HG03571 (cell line): ENCODE results near the gene GMCL1.

Experiments
- ATAC-seq: cut with Tn5 transposase; IDR thresholded peaks from one replicate; pipeline ENCODE4 v1.9.1; 2021; ENCODE audit not compliant: unreplicated experiment

Gene GMCL1, protein sequence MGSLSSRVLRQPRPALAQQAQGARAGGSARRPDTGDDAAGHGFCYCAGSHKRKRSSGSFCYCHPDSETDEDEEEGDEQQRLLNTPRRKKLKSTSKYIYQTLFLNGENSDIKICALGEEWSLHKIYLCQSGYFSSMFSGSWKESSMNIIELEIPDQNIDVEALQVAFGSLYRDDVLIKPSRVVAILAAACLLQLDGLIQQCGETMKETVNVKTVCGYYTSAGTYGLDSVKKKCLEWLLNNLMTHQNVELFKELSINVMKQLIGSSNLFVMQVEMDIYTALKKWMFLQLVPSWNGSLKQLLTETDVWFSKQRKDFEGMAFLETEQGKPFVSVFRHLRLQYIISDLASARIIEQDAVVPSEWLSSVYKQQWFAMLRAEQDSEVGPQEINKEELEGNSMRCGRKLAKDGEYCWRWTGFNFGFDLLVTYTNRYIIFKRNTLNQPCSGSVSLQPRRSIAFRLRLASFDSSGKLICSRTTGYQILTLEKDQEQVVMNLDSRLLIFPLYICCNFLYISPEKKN

DNA sequence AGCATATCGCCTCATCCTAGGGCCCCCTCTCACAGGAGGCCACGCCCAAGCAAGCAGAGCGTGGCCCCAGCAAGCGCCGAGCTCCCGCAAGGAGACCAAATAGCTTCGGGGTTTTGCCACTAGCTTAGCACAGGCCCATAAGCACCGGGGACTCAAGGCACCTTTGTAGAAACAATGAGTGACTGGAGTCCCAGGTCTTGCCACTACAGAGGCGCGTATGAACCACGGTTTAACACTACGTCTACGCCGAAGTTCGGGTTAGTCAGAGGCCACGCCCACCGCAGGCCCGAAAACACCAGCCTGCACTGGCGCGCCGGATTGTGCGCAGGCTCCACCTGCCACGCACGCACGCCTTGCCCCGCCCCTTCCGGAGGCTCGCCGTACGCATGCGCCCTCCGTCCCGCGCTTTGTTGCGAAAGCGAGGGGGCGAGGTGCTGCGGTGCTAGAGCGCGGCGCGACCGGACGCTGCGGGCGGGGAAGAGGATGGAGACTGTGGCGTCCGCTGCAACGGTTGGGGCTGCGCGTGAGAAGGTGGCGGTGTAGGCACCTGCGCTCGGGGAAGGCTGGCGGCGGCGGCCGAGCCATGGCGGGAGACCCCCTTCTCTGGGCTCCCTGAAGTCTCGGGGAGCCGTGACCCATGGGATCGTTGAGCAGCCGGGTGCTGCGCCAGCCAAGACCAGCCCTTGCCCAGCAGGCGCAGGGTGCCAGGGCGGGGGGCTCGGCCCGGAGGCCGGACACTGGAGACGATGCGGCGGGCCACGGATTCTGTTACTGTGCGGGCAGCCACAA, at the start of gene GMCL1:
Gene GMCL1 (plus strand): TSS at position 405 of the 789 bp plus-strand sequence. CDS start 233 bp downstream, at position 638.
- ATAC-seq = peak; percentile 86

DNA sequence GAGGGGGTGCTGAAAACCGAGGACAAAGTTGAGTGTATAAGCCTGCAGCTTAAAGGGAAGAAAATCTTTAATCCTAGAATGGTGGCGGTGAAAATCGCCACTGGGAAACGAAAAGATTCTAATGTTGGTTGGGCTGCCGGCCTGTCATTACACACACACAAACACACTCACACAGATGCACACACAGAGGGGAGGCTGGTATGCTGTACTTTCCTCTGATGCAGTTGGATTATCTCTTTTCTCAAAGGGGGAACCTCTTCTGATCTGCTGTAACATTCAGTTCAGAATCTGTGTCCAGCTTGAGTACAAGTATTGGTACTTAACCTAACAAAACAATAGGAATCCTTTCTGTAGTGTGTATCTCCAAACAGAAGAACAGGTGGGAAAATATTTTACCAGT, 48.5 kb upstream of the GMCL1 start:
- ATAC-seq = no peak

DNA sequence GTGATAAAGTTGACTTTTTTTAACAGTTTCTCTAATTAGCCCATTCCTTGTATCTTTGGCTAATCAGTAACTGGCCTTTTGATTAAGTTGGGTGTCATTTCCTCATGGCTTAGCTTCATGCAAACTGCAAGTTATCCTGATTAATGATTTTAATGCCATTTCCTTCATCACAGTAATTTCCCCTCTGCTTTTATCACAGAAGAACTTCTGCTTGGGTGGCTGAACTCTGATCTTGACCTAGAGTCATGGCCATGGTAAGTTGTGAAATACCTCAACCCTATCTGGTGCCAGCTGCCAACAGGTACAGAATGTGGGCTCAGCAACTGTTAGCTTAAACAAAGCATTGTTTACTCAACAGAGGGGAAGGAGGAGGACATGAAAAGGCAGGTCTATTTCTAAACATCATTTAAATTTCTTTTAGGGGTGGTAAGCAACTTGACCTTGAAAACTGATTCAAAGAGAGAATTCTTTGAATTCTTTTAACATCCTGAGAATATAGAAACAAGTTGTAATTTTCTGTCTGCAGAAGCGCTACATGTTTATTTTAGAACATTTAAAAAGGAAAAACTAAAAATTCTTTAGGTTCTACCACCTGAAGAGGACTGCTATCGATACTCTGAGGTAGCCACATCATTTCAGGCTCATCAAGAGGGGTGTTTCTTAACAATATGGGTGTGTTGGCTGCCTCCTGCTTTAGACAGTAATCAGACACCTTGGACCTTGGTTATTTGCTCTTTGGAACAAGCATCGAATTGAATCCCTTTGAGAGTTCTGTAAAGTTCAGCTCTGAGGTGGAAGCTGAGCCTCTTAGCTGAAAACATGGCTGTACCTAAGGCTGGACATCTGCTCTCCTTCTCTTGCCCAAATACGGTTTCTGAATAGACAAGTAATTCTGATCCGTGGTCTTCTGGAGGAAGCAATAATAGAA, 47.9 kb upstream of the GMCL1 start:
- peak; percentile 50 for ATAC-seq

DNA sequence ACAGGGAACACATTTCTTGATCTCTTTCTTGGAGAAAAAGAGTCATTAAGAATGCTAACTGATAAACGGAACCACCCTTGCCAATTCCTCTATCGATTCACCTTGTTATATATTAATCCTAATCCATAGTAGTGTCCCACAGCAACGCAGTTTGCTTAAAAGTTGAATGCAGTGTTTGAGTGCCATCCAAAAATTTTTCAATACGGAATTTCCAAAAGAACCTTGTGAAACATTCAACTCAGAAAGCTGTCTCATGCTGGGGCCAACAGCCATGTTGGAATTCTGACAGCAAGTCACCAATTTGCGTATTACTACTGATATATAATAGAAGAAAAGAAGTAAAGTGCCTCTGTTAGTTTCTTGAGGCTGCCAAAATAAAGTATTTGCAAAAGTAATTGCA, 45.2 kb upstream of the GMCL1 start:
- ATAC-seq = no peak

DNA sequence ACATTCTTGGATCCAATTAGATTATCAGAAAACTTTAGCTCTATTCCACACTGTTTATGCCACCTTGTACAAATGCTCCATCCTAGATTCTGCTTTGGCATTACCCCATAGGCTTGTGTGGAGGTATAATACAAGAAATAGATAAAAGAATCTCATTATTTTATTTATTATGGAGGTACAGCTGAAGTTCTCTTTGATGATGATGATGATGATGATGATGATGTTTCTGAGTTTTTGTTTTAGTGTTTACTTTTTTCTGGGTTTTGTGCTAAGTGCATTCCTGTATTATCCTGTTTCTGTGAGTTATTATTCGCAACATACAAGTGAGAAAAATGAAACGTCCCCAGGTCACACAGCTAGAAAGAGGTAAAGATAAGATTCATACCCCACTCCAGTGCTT, 44.1 kb upstream of the GMCL1 start:
- ATAC-seq = no peak

DNA sequence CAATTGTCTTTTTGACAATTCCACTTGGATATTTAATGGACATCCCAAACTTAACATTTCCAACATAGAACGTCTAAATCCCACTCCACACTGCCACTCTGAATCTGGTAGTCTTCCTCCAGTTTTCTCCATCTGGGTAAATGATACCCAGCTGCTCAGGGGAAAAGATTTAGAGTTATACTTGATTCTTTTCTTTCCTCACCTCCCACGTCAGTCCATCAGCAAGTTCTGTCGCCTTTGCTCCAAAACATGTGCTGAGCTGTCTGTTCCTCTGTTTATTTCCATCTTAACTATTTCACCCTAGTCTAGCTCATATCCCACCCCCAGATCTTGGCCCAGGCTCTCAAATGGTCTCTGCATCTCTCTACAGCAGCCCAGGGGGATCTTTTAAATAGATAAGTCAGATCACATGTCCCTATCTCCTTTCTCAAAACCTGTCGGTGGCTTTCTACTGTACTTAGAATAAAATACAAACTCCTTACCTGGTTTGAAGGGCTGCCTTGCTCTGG, 43.4 kb upstream of the GMCL1 start:
- ATAC-seq = no peak

DNA sequence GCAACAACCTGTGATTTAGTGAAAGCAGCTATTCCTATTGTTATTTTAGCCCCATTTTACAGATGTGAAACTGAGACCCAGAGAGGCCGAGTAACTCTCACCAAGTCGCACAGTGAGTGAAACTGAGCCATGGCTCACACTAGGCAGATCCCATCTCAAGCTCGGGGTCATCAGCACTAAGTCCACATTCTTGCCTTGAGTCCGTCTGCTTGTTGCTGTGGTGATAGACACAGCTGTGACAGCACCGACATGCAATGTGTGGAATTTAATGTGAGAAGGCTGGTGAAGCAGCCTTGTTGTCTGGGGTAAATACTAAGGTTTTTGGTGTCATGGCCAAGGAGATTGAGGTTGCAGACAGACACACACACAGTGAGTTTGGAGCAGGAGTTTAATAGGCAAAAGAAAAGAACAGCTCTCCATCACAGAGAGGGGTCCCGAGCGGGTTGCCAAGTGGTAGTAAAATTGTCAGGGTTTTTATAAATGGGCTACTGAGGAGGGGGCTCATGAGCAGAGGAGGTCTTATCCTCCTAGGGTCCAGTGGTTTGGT, 40.2 kb upstream of the GMCL1 start:
- ATAC-seq = no peak

DNA sequence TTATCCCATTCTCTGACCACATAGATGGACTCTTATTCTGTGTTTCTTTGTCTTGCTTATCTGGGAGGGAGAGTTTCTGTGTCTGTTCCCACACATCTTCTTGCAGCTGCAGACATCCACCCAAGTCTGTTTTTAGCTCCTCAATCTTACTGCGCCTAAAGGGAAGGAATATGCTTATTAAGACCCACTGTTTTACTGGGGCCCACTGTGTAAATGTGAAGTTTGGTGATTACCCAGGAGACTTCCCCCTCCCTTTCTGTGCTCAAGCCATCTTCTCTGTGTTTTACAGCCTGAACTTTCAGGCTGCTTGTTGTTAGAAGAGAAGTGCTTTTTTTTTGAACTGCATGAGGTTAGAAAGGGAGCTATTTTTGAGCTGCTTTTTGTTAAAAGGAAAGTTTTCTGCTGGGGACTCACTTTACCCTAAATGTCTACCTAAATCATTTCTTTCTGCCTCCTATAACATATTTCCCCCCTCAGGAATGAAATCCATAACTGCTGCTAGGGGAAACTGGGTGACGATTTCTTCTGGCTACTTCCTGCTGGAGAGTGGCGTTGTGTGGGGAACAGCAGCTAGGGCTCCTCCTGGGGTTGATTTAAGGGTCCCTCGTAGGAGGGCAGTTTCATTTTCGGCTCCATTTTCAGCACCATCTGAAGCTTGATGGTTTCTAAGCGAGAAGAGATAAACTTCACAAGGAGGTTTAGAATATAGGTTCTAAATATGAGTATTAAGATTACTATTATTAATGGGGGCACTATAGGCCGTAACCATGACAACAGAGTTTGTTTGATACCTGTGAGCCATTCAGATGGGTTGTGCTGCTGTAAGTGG, 39.5 kb upstream of the GMCL1 start:
- ATAC-seq = no peak

DNA sequence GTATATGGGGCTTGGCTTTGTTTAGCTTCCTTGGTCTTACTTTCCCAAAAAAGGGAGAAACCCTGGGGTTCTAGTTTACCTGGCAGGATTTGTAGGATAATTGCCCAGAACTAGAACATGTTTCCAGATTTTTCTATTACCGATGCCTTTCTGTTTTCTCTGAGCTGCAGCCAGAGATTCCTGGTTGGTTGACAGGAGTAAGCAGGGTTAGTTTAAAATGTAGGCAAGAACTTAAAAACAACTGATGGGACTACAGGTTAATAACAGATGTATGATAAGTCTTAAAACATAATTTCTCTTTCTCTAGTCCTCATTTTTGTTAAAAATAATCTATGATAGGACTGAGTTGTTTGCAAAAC, 38.9 kb upstream of the GMCL1 start:
- no peak for ATAC-seq

DNA sequence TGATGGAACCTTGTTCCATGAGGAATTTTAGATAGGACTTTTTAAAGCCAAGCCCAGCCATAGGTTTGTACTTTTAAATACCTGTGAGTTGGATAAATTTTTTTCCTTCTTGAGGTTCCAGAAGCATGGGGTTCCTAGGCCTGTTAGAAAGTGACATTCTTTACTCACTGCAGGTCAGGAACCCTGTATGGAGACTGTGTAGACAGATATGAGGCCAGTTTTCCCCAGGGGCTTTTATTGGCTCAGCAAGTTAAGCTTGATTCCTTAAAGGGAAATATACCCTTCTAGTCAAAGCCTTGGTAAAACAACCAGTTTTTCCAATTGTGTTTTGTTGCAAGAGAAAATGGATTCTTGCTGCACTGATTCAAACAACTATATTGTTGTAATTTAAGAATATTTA, 38.4 kb upstream of the GMCL1 start:
- ATAC-seq = no peak

DNA sequence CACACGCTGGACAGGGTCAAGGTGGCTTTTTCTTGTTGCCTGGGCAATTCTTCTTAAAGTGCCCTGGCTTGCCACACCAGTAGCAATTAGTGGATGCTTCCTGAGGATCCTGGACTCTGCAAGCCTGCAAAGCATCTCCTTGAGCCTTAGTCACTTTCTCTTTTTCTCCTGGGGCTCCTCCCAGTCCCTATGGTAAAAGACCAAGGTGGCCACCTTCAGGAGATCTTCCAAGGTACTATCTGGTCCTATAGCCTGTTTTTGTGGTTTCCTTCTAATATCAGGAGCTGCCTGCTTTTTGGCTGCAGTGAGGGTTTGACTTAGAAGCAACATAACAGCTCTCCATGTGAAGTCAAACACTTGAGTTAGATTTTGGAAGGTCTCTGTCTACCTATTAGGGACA, 33.3 kb upstream of the GMCL1 start:
- no peak for ATAC-seq

DNA sequence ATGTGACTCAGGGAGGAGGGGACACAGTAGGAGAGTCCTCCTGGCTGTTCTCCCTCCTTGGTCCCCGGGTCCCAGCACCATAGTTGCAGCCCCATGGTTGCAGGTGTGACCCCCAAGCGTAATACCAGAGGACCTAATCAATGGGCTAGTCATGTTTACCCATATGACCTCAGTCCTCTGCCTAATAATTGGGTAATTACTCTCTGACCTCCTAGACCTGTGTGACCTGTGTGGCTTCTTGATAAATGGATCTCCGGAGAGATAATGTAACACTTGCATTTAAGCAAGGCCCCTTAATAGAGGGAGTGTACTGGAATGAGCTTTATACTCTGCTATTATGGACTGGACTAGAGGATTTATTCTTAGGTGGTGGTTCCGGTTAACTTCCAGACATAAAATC, 32.2 kb upstream of the GMCL1 start:
- ATAC-seq = no peak

DNA sequence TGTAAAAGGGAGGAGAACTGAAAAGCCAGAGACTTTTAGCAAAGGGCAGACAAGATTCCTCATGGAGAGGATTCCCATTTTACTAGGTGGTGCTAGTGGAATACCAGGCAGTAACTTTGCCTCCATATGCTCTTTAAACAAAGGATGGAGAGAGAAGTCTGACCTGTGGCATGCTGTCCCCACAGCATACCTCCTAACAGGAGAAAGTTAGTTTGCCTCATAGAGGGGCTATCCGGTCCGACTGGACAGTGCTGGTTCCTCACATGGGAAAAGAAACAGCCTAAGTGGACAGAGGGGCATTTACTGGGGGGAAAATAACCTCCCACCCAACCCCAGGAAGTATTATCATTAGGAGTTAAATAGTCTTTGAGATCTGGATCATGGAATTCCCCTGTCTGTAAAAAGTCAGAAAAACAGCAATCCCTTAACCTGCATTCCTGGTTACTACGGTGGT, 31.6 kb upstream of the GMCL1 start:
- no peak for ATAC-seq

DNA sequence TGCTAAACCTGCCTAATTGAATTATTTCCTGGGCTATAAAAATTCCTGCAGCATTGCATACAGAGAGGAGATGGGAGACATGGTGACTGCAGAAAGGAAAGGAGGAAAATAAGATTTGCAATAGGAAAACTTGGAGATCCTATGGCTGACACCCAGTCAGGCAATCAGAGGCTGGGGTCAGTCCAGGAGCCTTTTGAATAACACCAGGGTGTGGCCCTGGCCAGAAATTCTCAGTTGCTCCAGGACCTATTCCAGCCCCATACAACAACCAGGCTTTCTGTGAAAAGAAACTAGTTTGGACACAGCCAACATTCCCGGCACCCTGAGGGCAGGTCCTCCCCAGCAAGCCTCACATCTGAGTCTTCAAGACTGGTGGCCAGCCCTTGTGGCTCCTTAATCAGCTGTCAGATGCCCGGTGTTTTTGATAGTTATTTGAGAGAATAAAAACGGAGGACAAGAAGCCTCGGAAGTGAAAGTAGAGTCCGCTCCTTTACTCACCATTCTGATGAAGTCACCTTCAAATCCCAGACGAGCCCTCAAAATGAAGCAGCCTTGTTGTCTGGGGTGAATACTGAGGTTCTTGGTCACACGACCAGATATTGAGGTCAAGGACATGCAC, 31.1 kb upstream of the GMCL1 start:
- ATAC-seq = no peak

DNA sequence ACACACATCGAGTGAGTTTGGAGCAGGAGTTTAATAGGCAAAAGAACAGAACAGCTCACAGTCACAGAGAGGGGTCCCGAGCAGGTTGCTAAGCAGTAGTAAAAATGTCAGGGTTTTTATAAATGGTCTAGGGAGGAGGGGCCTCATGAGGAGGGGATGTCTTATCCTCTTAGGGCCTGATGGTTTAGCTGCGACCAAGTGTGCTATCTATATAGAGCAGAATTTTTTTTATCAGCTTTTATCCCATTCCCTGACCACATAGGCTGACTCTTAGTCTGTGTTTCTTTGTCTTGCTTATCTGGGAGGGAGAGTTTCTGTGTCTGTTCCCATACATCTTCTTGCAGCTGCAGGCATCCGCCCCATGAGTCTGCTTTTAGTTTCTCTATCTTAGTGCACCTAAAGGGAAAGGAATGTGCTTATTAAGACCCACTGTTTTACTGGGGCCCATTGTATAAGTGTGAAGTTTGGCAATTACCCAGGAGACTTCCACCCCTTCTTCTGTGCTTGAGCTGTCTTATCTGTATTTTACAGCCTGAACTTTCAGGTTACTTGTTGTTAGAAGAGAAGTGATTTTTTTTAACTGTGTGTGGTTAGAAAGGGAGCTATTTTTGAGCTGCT, 30.4 kb upstream of the GMCL1 start:
- peak; percentile 31 for ATAC-seq

DNA sequence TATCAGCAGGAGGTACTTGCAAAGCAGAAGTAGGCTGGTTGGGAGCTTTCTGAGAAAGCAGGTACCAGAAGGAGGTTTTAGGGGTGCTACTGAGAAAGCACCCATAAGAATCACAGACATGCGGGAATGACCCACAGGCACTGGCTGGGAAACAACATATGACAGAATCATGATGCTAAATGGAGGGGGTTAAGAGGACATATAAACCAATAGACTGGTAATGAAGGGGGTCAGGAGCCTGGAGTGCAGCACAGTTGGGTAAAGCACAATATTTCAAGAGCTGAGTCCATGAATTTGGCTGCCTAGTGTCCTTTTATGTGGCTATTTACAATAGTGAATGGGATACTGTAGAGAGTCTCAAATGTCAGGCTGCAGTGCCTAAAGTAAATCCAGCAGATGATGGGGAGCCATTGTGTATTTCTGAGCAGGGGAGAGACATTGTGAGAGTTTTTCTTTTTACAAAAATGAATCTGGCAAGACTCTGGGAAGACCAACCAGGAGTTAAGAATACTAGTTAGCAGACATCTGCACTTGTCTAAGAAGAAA, 27.6 kb upstream of the GMCL1 start:
- ATAC-seq = no peak

DNA sequence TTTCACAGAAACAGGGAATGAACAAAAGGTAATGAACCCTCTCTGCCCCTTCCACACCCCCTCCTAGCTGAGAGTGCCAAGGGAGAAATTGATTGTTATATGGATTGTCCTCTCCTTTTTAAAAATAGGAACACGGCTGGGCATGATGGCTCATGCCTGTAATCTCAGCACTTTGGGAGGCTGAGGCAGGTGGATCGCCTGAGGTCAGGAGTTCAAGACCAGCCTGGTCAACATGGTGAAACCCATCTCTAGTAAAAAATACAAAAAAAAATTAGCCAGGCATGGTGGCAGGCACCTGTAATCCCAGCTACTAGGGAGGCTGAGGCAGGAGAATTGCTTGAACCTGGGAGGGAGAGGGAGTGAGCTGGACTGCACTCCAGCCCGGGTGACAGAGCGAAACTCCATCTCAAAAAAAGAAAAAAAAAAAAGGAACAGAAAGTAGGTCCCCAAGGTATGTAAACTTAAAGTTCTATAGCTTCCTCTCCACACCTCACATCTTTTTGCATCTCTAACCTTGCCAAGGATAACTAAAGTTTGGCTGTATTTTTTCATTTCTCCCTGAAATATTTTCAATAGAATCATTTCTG, 26.6 kb upstream of the GMCL1 start:
- peak; percentile 53 for ATAC-seq

DNA sequence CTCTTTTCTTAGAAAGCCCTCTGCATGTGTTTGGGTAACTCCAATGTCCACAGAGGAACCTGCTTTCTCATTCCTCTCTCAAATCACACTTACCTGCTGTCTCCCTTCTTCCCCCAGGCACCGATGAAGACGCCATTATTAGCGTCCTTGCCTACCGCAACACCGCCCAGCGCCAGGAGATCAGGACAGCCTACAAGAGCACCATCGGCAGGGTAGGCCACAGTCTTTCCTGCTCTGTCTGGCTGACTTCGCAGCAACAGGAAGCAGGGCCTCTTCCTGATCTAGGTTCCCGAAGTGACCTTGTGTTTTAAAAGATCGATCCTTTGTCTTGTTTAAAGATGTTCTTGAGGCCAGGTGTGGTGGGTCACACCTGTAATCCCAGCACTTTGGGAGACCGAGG, 25.0 kb upstream of the GMCL1 start:
- ATAC-seq = no peak
